ENCODE measurements around the gene C5.

- TF ChIP-seq POLR2A (IDR thresholded peaks at IDR 0.05) (no peak), CTCF (IDR thresholded peaks at IDR 0.05) (no peak), POLR2AphosphoS5 (IDR thresholded peaks at IDR 0.05; ENCODE audit: insufficient read depth in 1 of 2, low read depth in 1 of 2) (no peak)
Measured at GRCh38 chr9:120912958-120913646, 137.0 kb downstream of the C5 start.

Measured in vagina (tissue), 2 donors.